Naive thymus-derived CD4-positive, alpha-beta T cell (primary cell): ENCODE measurements around the gene CTNNA1. TPM values are rescaled to one million over a fixed set of nuclear protein-coding genes. Genes with fewer than 3 reads are reported as not detected.
A peak's percentile ranks its signal among the peaks of the same experiment; 100 is the strongest.

Experiments
- ATAC-seq: fragments of 150-1000 bp; cut with Tn5 transposase; 2 replicates; pipeline ENCODE4 v1.10.0; 2021; ENCODE audit warnings: mild to moderate bottlenecking, moderate library complexity
- CTCF ChIA-PET: fragments of 350-600 bp; sonication (Branson Sonifier 250); formaldehyde crosslinking; loops from one replicate; lab custom pipeline; 2021; ENCODE audit warnings: antibody characterized with exemption; lab: Charles Lee
- POLR2A ChIA-PET: fragments of 350-600 bp; sonication (Branson Sonifier 250); formaldehyde crosslinking; loops from one replicate; lab custom pipeline; 2021; ENCODE audit warnings: antibody characterized with exemption, inconsistent platforms; lab: Charles Lee
- DNase-seq, 9 donors: peaks; one replicate each; pipeline versions ENCODE4 v3.0.0 to v3.0.0-alpha.2; 2020 to 2022; ENCODE audit warnings: mixed read lengths in 1 of 9
- H3K27ac ChIP-seq: one replicate; pipeline ENCODE4 v1.7.0; 2013; ENCODE audit warnings: mild to moderate bottlenecking, low read depth, low read length, moderate library complexity
- H3K27me3 ChIP-seq, 2 donors: one replicate each; pipeline ENCODE4 v1.7.0; 2013; ENCODE audit warnings: low read length in 2 of 2, mild to moderate bottlenecking in 2 of 2, moderate library complexity in 2 of 2; ENCODE audit not compliant: control insufficient read depth in 2 of 2, insufficient read depth in 2 of 2
- H3K36me3 ChIP-seq, 3 experiments: 1 replicate in 2 of 3; 2 replicates in 1 of 3; pipeline ENCODE4 v1.7.0; 2013; ENCODE audit warnings: low read length in 3 of 3, mild to moderate bottlenecking in 3 of 3, moderate library complexity in 1 of 3; ENCODE audit not compliant: insufficient read depth in 3 of 3, control insufficient read depth in 2 of 3
- H3K4me1 ChIP-seq, 2 donors: one replicate each; pipeline ENCODE4 v1.7.0; 2013; ENCODE audit warnings: low read length in 2 of 2, mild to moderate bottlenecking in 2 of 2, moderate library complexity in 1 of 2; ENCODE audit not compliant: control insufficient read depth in 2 of 2, insufficient read depth in 2 of 2
- H3K4me3 ChIP-seq: 2 replicates; pipeline ENCODE4 v1.7.0; 2013; ENCODE audit warnings: mild to moderate bottlenecking, low read length
- H3K9me3 ChIP-seq, 3 experiments: 1 replicate in 2 of 3; 2 replicates in 1 of 3; pipeline ENCODE4 v1.7.0; 2013; ENCODE audit warnings: low read length in 3 of 3; ENCODE audit not compliant: control insufficient read depth in 2 of 3
- H3K27ac Mint-ChIP-seq, 9 donors: one replicate each; pipeline ENCODE4 v1.8.0; 2020 to 2022; ENCODE audit warnings: mixed read lengths in 9 of 9, mild to moderate bottlenecking in 8 of 9, moderate library complexity in 5 of 9, inconsistent platforms in 2 of 9
- H3K27me3 Mint-ChIP-seq, 5 donors: one replicate each; pipeline ENCODE4 v1.8.0; 2021 to 2022; ENCODE audit warnings: mixed read lengths in 5 of 5, mild to moderate bottlenecking in 1 of 5
- H3K36me3 Mint-ChIP-seq, 5 donors: one replicate each; pipeline ENCODE4 v1.8.0; 2020 to 2022; ENCODE audit warnings: mixed read lengths in 5 of 5, mild to moderate bottlenecking in 3 of 5, inconsistent platforms in 1 of 5
- H3K4me1 Mint-ChIP-seq, 7 donors: one replicate each; pipeline ENCODE4 v1.8.0; 2020 to 2022; ENCODE audit warnings: mixed read lengths in 7 of 7, mild to moderate bottlenecking in 3 of 7, inconsistent platforms in 1 of 7
- H3K4me3 Mint-ChIP-seq, 10 donors: one replicate each; pipeline ENCODE4 v1.8.0; 2020 to 2022; ENCODE audit warnings: mild to moderate bottlenecking in 10 of 10, mixed read lengths in 10 of 10, moderate library complexity in 6 of 10, inconsistent platforms in 2 of 10
- H3K9me3 Mint-ChIP-seq, 11 donors: one replicate each; pipeline ENCODE4 v1.8.0; 2020 to 2022; ENCODE audit warnings: mixed read lengths in 11 of 11, mild to moderate bottlenecking in 4 of 11, inconsistent platforms in 1 of 11, moderate library complexity in 1 of 11
- intact Hi-C, 2 donors: fragments of 100-400 bp; cut with micrococcal nuclease; formaldehyde crosslinking; loops; one replicate each; pipeline ENCODE4 v1.15.1; 2023
- polyA plus RNA-seq, 2 donors: library from polyadenylated mRNA; unstranded; fragments of 300-500 nt; fragmentation: Illumina TruSeq; gene quantifications; one replicate each; pipeline ENCODE4 v1.2.3, GENCODE V29; 2021
- total RNA-seq, 6 experiments: library from RNA in 5 of 6; stranded (reverse) in 5 of 6; gene quantifications; 1 replicate in 5 of 6; 2 replicates in 1 of 6; pipeline ENCODE4 v1.2.3 and lab custom pipeline; 2021 to 2026

The CTNNA1 gene
- total and polyA plus RNA-seq, 7 experiments from 2014 or later = 0.78 to 52.9 (median 5.6) TPM

DNA sequence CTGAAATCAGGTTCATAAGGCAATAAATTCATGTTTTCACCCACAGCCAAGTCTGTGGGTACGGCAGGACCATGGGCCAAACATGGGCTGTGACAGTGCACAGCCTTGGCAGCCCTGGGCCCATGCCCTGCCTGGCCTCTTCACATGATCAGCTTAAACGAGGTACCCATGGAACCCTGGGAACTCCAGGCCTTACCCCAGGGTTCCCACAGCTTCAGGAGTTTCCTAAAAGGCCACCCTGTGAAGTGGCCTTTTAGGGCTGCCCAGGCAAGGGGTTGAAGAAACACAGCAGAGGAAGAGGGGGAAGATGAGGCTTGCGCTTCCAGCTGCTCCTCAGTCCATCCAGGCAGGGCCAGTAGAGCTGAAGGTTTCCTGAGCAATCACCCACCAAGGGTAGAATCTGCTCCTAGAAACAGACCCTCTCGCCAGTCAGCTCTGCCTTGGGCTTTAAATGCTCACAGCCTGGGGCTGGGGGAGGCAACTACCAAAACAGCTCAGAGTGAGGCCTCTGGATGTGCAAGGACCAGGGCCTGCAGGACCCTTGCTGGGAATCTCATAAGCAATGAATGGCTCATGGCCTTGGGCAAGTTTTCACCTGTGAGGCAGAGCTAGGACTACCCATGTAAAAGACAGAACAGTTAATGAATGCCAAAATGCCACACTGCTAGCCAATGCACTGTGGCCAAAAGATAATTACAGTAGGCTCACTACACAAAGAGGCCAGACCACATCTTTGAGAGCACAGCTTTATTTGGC, 201.2 kb downstream of the CTNNA1 start:
- DNase-seq (no peak), ATAC-seq (no peak)
- peak overlapping the region in 1 of 10 donors; percentile 23 for H3K4me3 Mint-ChIP-seq
- H3K36me3 Mint-ChIP-seq = peaks cover 0 to 16% (median 0%) of the 10 kb centered on the region in 5 donors
- no peak overlapping the region for H3K27ac ChIP-seq
- no peaks in the 10 kb centered on the region for H3K36me3 ChIP-seq
- H3K27ac Mint-ChIP-seq = peak overlapping the region in 2 of 9 donors; percentile 42 to 59
- H3K9me3 ChIP-seq = no peaks in the 10 kb centered on the region
- peaks cover 7 to 14% of the 10 kb centered on the region in 2 donors for H3K4me1 ChIP-seq
- no peaks in the 10 kb centered on the region for H3K9me3 Mint-ChIP-seq
- ChIA-PET POLR2A (no interaction called here), CTCF (interaction anchor here (0.6 kb wide), 1 partner anchor 814 kb away, joined by 3 read pairs; no protein-coding TSS in a partner anchor)
- no peaks in the 10 kb centered on the region for H3K27me3 ChIP-seq
- no peaks in the 10 kb centered on the region for H3K27me3 Mint-ChIP-seq
- H3K4me1 Mint-ChIP-seq = peaks cover 13 to 23% (median 14%) of the 10 kb centered on the region in 7 donors
- no peak overlapping the region for H3K4me3 ChIP-seq
- intact Hi-C loops = no loop called here

DNA sequence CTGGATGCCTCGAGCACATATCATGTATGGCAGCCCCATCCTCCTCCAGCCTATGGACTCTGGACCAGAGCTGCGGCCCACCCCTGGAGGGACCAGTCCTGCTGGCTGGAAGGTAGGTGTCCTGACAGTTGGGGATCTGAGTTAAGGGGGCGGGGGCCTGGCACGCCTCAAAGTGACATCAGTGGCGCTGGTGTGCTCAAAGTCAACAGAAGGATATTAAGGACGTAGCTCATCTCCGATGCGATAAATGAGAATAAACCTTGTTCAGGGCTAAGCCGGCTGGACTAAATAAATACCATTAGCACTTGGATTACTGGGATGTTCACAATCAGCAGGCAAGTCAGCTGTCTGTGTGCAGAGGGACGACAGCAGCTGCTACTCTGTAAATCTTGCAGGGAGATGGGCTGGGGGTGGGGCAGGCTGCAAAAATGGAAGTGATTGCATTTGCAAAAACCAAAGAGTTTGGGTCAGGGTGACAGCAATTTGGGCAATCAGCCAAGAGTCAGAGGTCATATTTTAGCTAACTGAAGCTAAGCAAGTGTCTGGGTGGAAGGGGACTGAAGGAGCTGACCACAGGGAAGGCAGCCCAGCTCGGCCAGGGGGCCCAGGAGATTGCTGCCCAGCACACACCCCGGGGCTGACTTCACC, 201.9 kb downstream of the CTNNA1 start:
- Mint-ChIP-seq H3K27ac (peak overlapping the region in 1 of 9 donors; percentile 32), H3K4me3 (no peak overlapping the region), H3K9me3 (no peaks in the 10 kb centered on the region), H3K27me3 (no peaks in the 10 kb centered on the region), H3K4me1 (peaks cover 13 to 23% (median 14%) of the 10 kb centered on the region in 7 donors), H3K36me3 (peaks cover 0 to 12% (median 0%) of the 10 kb centered on the region in 5 donors)
- no peaks in the 10 kb centered on the region for H3K9me3 ChIP-seq
- no peaks in the 10 kb centered on the region for H3K36me3 ChIP-seq
- no peaks in the 10 kb centered on the region for H3K27me3 ChIP-seq
- ATAC-seq (no peak), DNase-seq (no peak)
- ChIA-PET CTCF (interaction anchor here (0.6 kb wide), 1 partner anchor 813 kb away, joined by 3 read pairs; no protein-coding TSS in a partner anchor), POLR2A (no interaction called here)
- peaks cover 7 to 14% of the 10 kb centered on the region in 2 donors for H3K4me1 ChIP-seq
- H3K4me3 ChIP-seq = no peak overlapping the region
- H3K27ac ChIP-seq = no peak overlapping the region
- intact Hi-C loops = no loop called here

DNA sequence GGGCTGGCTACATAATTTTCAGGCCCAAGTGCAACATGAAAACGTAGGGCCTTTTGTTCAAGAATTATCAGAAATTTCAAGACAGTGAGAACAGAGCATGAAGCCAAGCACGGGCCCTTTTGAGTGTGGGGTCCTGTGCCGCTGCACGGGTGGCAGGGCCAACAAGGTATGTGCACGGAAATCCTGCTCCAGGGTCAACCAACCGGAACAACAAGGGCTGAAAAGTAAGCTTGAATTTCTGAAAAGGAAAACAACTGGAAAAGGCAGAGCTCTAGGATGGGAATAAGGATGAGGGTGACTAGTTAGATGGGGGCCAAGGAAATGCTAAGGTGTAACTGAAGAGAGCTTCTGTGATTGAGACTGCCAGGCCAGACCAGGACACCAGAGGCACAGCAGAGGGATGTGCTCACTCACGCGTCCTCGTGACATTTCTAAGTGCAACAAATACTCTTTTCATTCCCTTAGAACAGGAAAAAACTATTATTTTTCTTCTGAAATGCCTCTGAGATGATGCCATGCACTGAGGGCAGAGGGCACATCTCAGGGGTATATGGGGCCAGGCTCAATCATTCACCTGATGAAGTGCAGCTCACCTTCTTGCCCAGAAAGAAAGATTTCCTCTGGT, 202.6 kb downstream of the CTNNA1 start:
- Histone ChIP-seq H3K27me3 (no peaks in the 10 kb centered on the region), H3K9me3 (no peaks in the 10 kb centered on the region), H3K4me3 (no peak overlapping the region), H3K27ac (no peak overlapping the region), H3K4me1 (peaks cover 7 to 14% of the 10 kb centered on the region in 2 donors), H3K36me3 (no peaks in the 10 kb centered on the region)
- Mint-ChIP-seq H3K9me3 (no peaks in the 10 kb centered on the region), H3K4me1 (peaks cover 13 to 23% (median 14%) of the 10 kb centered on the region in 7 donors), H3K27ac (peak overlapping the region in 1 of 9 donors; percentile 28), H3K4me3 (no peak overlapping the region), H3K27me3 (no peaks in the 10 kb centered on the region), H3K36me3 (peaks cover 0 to 11% (median 0%) of the 10 kb centered on the region in 5 donors)
- DNase-seq = no peak
- ChIA-PET POLR2A (no interaction called here), CTCF (interaction anchor here (0.6 kb wide), 1 partner anchor 17 kb away, joined by 3 read pairs; no protein-coding TSS in a partner anchor)
- ATAC-seq = no peak
- intact Hi-C loops = no loop called here

DNA sequence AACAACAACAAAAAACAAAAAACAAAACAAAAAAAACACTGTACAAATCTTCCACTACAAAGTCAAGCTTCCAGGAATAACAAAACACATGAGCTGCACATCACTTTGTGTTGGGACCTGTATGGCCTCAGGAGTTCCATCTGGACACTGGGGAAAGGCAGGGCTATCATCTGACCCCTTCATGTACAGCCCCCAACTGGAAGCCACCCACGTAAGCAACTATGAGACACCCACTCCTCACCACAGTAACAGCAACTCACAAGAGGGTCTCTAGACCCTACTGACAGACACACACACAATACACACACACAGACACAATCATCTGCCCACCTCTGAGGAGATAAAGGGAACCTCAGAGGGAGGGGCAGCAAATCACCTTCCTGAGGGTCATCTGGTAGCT, 203.6 kb downstream of the CTNNA1 start:
- Histone ChIP-seq H3K27ac (no peak overlapping the region), H3K36me3 (no peaks in the 10 kb centered on the region), H3K4me3 (no peak overlapping the region), H3K27me3 (no peaks in the 10 kb centered on the region), H3K9me3 (no peaks in the 10 kb centered on the region), H3K4me1 (peaks cover 7 to 14% of the 10 kb centered on the region in 2 donors)
- intact Hi-C loops = no loop called here
- Mint-ChIP-seq H3K9me3 (no peaks in the 10 kb centered on the region), H3K4me3 (no peak overlapping the region), H3K27ac (no peak overlapping the region), H3K27me3 (no peaks in the 10 kb centered on the region), H3K4me1 (peaks cover 13 to 23% (median 16%) of the 10 kb centered on the region in 7 donors), H3K36me3 (peaks cover 0 to 12% (median 0%) of the 10 kb centered on the region in 5 donors)
- ChIA-PET POLR2A (no interaction called here), CTCF (no interaction called here)
- ATAC-seq = no peak
- no peak for DNase-seq

DNA sequence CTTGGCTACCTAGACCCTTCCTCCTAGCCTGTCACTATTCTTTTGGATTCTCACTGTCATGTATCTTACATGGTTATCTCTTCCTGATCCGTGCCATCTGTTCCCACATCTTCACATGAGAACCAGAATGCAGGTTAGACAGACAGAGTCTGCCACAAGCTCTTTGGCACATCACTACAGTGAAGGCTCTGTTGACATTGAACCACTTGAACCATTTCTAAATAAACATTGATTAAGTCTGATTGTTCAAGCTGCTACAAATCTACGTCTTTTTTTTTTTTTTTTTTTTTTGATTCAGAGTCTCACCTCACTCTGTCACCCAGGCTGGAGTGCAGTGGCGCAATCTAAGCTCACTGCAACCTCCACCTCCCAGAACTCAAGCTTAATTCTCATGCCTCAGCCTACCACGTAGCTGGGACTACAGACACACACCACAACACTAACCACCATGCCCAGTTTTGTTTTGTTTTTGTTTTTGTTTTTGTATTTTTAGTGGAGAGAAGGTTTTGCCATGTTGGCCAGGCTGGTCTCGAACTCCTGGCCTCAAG, 207.0 kb downstream of the CTNNA1 start:
- peaks cover 0 to 2% (median 0%) of the 10 kb centered on the region in 7 donors for H3K4me1 Mint-ChIP-seq
- CTCF ChIA-PET = no interaction called here
- ATAC-seq = no peak

DNA sequence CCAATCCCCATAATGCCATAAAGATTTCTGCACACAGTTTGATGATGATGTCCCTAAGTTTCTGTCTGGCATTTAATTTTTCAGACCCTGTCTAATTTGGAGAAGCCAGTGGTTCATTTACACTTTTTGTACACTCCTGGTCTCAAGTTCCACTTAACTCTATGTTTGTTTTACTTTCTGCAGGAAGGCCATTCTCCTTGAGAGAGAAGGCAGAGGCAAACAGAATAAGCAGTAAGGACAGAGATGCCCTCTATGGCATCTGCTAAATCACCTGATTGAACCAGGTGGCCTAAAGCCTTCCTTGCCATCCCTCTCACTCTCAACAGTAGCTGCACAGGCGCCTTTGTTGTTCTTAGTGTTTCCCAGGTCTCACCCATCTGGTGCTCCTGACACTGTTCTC, 208.0 kb downstream of the CTNNA1 start:
- peaks cover 0 to 5% (median 0%) of the 10 kb centered on the region in 5 donors for H3K36me3 Mint-ChIP-seq
- peaks cover 0 to 2% (median 0%) of the 10 kb centered on the region in 7 donors for H3K4me1 Mint-ChIP-seq
- H3K9me3 Mint-ChIP-seq = no peaks in the 10 kb centered on the region
- no peaks in the 10 kb centered on the region for H3K4me1 ChIP-seq
- H3K4me3 ChIP-seq = no peak overlapping the region
- H3K36me3 ChIP-seq = no peaks in the 10 kb centered on the region
- intact Hi-C loops = no loop called here
- H3K27ac ChIP-seq = no peak overlapping the region
- DNase-seq (no peak), ATAC-seq (no peak)
- no peak overlapping the region for H3K4me3 Mint-ChIP-seq
- CTCF ChIA-PET = no interaction called here
- H3K27me3 Mint-ChIP-seq = no peaks in the 10 kb centered on the region
- no peak overlapping the region for H3K27ac Mint-ChIP-seq
- H3K9me3 ChIP-seq = no peaks in the 10 kb centered on the region
- no peaks in the 10 kb centered on the region for H3K27me3 ChIP-seq
- POLR2A ChIA-PET = interaction anchor here (0.8 kb wide), 1 partner anchor 363 kb away, joined by 3 read pairs; no protein-coding TSS in a partner anchor

More for the DNA sequence above, 207.0 kb downstream of the CTNNA1 start:
- H3K27me3 ChIP-seq = no peaks in the 10 kb centered on the region
- H3K9me3 ChIP-seq = no peaks in the 10 kb centered on the region
- intact Hi-C loops = no loop called here
- no peak overlapping the region for H3K27ac Mint-ChIP-seq
- no peak overlapping the region for H3K4me3 ChIP-seq
- no peaks in the 10 kb centered on the region for H3K9me3 Mint-ChIP-seq
- H3K4me1 ChIP-seq = no peaks in the 10 kb centered on the region
- H3K36me3 ChIP-seq = no peaks in the 10 kb centered on the region
- peaks cover 0 to 12% (median 0%) of the 10 kb centered on the region in 5 donors for H3K36me3 Mint-ChIP-seq
- no peak overlapping the region for H3K4me3 Mint-ChIP-seq
- POLR2A ChIA-PET = no interaction called here
- DNase-seq = no peak
- no peaks in the 10 kb centered on the region for H3K27me3 Mint-ChIP-seq
- H3K27ac ChIP-seq = no peak overlapping the region
